Mesendoderm (in vitro differentiated cells): ENCODE results near the gene RAB11FIP3.
"Not testable (repeated sequence)": the region's sequence is repeated elsewhere in the genome, so short reads cannot be mapped to it uniquely, and the experiment has no call there.

Experiments
- DNase-seq: peaks from one replicate; pipeline ENCODE4 v3.0.0; 2013
- H2AK5ac ChIP-seq: 2 replicates; pipeline ENCODE4 v1.6.1; 2013; ENCODE audit warnings: low read length, inconsistent platforms
- H2BK120ac ChIP-seq: 2 replicates; pipeline ENCODE4 v1.6.1; 2013; ENCODE audit warnings: low read depth, mild to moderate bottlenecking, low read length, moderate library complexity, mixed read lengths
- H2BK15ac ChIP-seq: replicated peaks from 2 replicates; pipeline ENCODE4 v1.6.1; 2013; ENCODE audit warnings: low read depth, mild to moderate bottlenecking, moderate library complexity
- H2BK5ac ChIP-seq: 2 replicates; pipeline ENCODE4 v1.6.1; 2013; ENCODE audit warnings: low read length, inconsistent platforms
- H3K18ac ChIP-seq: 2 replicates; pipeline ENCODE4 v1.6.1; 2013; ENCODE audit warnings: mild to moderate bottlenecking, low read length, mixed read lengths
- H3K23ac ChIP-seq: one replicate; pipeline ENCODE4 v1.6.1; 2013; ENCODE audit warnings: low read length
- H3K27ac ChIP-seq: 2 replicates; pipeline ENCODE4 v1.5.1; 2013; ENCODE audit warnings: low read depth, mild to moderate bottlenecking, inconsistent platforms, low read length, moderate library complexity
- H3K27me3 ChIP-seq: 2 replicates; pipeline ENCODE4 v1.6.1; 2013; ENCODE audit warnings: low read length, control low read depth, mild to moderate bottlenecking, inconsistent platforms; ENCODE audit not compliant: insufficient read depth, poor library complexity
- H3K36me3 ChIP-seq: 2 replicates; pipeline ENCODE4 v1.6.1; 2013; ENCODE audit warnings: low read length, inconsistent platforms; ENCODE audit not compliant: control insufficient read depth, insufficient read depth
- H3K4ac ChIP-seq: one replicate; pipeline ENCODE4 v1.6.1; 2013; ENCODE audit warnings: low read depth, mild to moderate bottlenecking, low read length, moderate library complexity
- H3K4me1 ChIP-seq: 2 replicates; pipeline ENCODE4 v1.6.1; 2013; ENCODE audit warnings: low read depth, low read length, inconsistent platforms; ENCODE audit not compliant: control insufficient read depth
- H3K4me2 ChIP-seq: 2 replicates; pipeline ENCODE4 v1.6.1; 2013; ENCODE audit warnings: low read length
- H3K4me3 ChIP-seq: 2 replicates; pipeline ENCODE4 v1.5.1; 2013; ENCODE audit warnings: mild to moderate bottlenecking, low read length
- H3K56ac ChIP-seq: one replicate; pipeline ENCODE4 v1.6.1; 2013; ENCODE audit warnings: low read length
- H3K79me1 ChIP-seq: 2 replicates; pipeline ENCODE4 v1.6.1; 2013; ENCODE audit warnings: low read length, inconsistent platforms
- H3K79me2 ChIP-seq: 2 replicates; pipeline ENCODE4 v1.6.1; 2013; ENCODE audit warnings: mild to moderate bottlenecking, low read length; ENCODE audit not compliant: control insufficient read depth, insufficient read depth
- H3K9ac ChIP-seq: 2 replicates; pipeline ENCODE4 v1.6.1; 2013; ENCODE audit warnings: low read length, inconsistent platforms
- H4K5ac ChIP-seq: one replicate; pipeline ENCODE4 v1.6.1; 2013; ENCODE audit warnings: low read length
- H4K8ac ChIP-seq: one replicate; pipeline ENCODE4 v1.6.1; 2013; ENCODE audit warnings: low read depth, mild to moderate bottlenecking, control low read depth, low read length, moderate library complexity
- WGBS: extraction: QIAGEN DNeasy Blood & Tissue Kit; methylation state at CpG from one replicate; pipeline ENCODE4 v1.1.7; 2013; ENCODE audit warnings: low lambda C conversion rate, missing lambda C conversion rate; ENCODE audit not compliant: insufficient coverage; ENCODE audit errors: extremely low coverage; 5-methylcytosine and 5-hydroxymethylcytosine counted together

Gene RAB11FIP3

DNA sequence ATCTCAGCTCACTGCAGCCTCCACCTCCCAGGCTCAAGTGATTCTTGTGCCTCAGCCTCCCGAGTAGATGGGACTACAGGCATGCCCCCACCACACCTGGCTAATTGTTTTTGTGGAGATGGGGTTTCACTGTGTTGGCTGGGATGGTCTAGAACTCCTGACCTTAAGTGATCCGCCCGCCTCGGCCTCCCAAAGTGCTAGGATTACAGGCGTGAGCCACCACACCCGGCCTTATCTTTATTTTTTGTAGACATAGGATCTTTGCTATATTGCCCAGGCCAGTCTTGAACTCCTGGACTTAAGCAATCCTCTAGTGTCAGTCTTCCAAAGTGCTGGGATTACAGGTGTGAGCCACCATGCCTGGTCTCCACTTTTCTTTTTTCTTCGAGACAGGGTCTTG is 44.0 kb downstream of the RAB11FIP3 start:
- H3K27me3 ChIP-seq, H3K4ac ChIP-seq, H2BK120ac ChIP-seq, H3K36me3 ChIP-seq, H2AK5ac ChIP-seq, H3K23ac ChIP-seq, H3K79me2 ChIP-seq, H3K9ac ChIP-seq, H2BK5ac ChIP-seq, H3K27ac ChIP-seq, H3K4me1 ChIP-seq, H4K5ac ChIP-seq, H2BK15ac ChIP-seq, H3K18ac ChIP-seq, H3K79me1 ChIP-seq, H3K56ac ChIP-seq, H4K8ac ChIP-seq, H3K4me3 ChIP-seq, H3K4me2 ChIP-seq, DNase-seq: not testable (repeated sequence)
- no CpG with 5 or more reads among the region's 7 CpGs for WGBS

DNA sequence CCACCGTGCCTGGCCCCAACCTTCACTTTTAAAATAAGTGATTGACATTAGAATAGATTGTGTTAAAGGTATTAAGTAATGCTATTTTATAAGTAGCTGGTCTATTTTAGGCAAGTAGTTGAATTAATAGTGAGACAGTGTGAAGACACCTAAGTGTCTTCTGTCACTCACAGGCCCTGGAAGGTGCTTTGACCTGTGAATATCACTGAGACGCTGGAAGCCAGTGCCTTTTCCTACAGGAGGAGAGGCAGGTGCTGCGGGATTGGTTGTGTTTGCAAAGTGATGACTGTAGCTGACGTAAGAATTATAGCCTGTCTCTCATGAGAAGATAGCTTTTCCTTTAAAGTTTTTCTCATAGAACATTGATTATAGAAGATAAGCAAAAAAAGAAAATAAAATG is 45.0 kb downstream of the RAB11FIP3 start:
- no peak overlapping the region for H2BK120ac ChIP-seq
- no peak overlapping the region for H2AK5ac ChIP-seq
- H4K5ac ChIP-seq = no peak overlapping the region
- peaks cover 12% of the 10 kb centered on the region for H3K4me1 ChIP-seq
- H3K27ac ChIP-seq = no peak overlapping the region
- H3K56ac ChIP-seq = no peak overlapping the region
- no peak overlapping the region for H3K4me3 ChIP-seq
- H3K36me3 ChIP-seq = peaks cover 2% of the 10 kb centered on the region
- no peaks in the 10 kb centered on the region for H3K79me2 ChIP-seq
- no peak overlapping the region for H2BK15ac ChIP-seq
- no peak overlapping the region for H3K4ac ChIP-seq
- no peak overlapping the region for H2BK5ac ChIP-seq
- H3K79me1 ChIP-seq = peaks cover 8% of the 10 kb centered on the region
- H3K4me2 ChIP-seq = no peak overlapping the region
- H4K8ac ChIP-seq = no peak overlapping the region
- no peaks in the 10 kb centered on the region for H3K27me3 ChIP-seq
- H3K18ac ChIP-seq = no peak overlapping the region
- no peak for DNase-seq
- WGBS = no CpG with 5 or more reads among the region's 4 CpGs
- no peak overlapping the region for H3K23ac ChIP-seq
- H3K9ac ChIP-seq = no peak overlapping the region

DNA sequence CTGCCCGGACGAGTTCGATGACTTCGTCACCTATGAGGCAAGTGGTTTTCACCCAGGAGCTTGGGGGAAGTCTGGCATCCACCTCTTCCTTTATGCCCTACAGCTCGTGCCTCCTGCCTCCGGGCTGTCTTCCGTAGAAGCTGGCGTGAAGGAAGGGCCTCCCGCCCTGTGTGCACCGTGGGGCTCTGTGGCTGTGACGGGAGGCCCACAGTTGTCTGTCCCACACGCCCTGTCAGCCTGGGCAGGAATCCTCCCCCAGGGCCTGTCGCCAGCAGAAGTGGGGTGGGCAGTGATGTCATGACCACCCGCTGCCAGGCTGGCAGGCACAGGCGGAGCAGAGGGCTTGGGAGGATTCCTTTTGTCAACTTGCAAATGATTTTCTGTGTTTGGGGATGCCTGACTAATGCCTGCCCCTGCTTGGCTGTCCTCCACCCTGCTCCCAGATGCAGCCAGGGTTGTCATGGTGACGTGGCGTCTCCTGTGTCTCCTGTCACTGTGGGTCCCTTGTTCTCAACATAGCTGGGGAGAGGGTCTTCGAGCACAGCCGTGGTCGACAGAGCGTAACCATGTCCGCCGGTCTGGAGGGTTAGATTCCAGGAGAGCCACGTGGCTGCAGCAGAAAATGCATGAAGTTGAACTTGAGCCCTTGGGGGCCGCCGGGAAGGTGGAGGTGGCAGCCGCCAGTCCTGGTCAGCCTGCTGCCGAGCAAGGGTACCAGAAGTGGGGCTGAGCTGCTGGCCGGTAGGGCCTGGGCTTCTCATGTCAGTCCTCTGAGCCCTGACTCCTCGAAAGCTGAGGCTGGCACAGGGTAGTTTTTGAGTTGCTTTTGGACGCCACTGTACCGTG is 46.1 kb downstream of the RAB11FIP3 start:
- Histone ChIP-seq H3K36me3 (peaks cover under 1% of the 10 kb centered on the region), H3K18ac (no peak overlapping the region), H3K79me2 (no peaks in the 10 kb centered on the region), H3K27me3 (no peaks in the 10 kb centered on the region), H2AK5ac (no peak overlapping the region), H2BK5ac (no peak overlapping the region), H3K9ac (no peak overlapping the region), H3K4ac (no peak overlapping the region), H3K56ac (peak overlapping the region; percentile 65), H3K4me3 (no peak overlapping the region), H3K27ac (peak overlapping the region; percentile 51), H2BK15ac (no peak overlapping the region), H4K8ac (no peak overlapping the region), H2BK120ac (no peak overlapping the region), H3K23ac (no peak overlapping the region), H3K4me1 (peaks cover 12% of the 10 kb centered on the region), H3K79me1 (peaks cover 7% of the 10 kb centered on the region), H3K4me2 (no peak overlapping the region), H4K5ac (no peak overlapping the region)
- peak; percentile 89 for DNase-seq
- no CpG with 5 or more reads among the region's 32 CpGs for WGBS

DNA sequence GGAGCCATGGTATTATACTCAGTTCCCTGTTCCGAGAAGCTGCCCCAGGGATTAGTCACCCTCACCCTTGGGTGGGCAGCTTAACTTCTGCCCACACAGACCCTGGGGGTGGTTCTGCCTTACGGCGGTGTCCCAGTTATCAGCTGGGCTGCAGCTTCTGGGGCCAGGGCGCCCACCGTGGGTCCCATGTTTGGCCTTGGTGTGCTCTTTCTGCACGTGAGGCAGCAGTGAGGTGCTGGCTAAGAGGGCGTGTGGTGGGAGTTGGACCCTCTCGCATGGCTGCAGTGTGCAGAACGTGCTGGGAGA is 46.7 kb downstream of the RAB11FIP3 start:
- Histone ChIP-seq H3K27me3 (no peaks in the 10 kb centered on the region), H3K79me1 (peaks cover 7% of the 10 kb centered on the region), H3K4me3 (no peak overlapping the region), H2BK5ac (no peak overlapping the region), H3K27ac (no peak overlapping the region), H2AK5ac (no peak overlapping the region), H4K5ac (no peak overlapping the region), H3K23ac (no peak overlapping the region), H3K18ac (no peak overlapping the region), H3K79me2 (no peaks in the 10 kb centered on the region), H2BK120ac (no peak overlapping the region), H3K9ac (no peak overlapping the region), H2BK15ac (no peak overlapping the region), H3K4me2 (no peak overlapping the region), H3K4ac (no peak overlapping the region), H3K56ac (peak overlapping the region; percentile 9), H3K36me3 (no peaks in the 10 kb centered on the region), H3K4me1 (peaks cover 12% of the 10 kb centered on the region), H4K8ac (no peak overlapping the region)
- no CpG with 5 or more reads among the region's 9 CpGs for WGBS
- no peak for DNase-seq

DNA sequence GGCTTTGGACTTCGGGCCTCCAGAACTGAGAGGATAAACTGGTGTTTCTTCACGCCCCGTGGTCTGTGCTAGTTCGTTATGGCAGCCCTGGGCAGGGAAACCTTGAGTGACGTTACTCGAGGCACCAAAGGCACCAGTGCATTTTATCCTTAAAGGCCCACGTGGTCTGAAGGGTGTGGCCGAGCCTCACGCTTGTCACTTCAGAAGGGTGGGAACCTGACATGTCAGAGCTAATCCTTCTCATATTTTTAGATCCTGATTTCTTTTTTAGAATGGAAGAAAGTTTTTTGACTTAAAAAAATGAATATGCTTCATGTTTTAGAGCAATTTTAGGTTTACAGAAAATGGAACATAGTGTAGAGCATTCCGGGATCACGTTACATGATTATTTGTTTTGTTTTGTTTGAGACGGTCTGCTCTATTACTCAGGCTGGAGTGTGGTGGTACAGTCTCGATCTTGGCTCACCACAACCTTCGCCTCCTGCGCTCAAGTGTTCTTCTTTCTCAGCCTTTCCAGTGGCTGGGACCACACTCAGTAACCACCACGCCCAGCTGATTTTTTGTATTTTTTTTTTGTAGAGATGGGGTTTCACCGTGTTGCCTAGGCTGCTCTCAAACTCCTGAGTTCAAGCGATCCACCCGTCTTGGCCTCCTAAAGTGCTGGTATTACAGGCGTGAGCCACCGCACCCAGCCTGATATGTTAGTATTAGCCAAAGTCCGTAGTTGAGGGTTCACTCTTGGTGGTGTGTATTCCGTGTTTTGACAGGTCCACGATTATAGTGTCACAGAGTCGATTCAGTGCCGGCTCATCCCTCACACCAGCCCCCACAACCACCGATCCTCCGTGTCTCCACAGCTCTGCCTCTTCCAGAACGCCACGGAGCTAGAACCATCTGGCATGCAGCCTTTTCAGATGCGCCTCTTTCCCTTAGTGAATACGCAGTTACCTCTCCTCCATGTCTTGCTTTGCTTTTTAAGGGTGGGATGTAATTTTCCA is 47.9 kb downstream of the RAB11FIP3 start:
- Histone ChIP-seq H3K18ac (no peak overlapping the region), H3K27ac (no peak overlapping the region), H3K56ac (no peak overlapping the region), H4K8ac (no peak overlapping the region), H3K4me3 (no peak overlapping the region), H3K4ac (no peak overlapping the region), H2BK5ac (no peak overlapping the region), H4K5ac (no peak overlapping the region), H3K23ac (no peak overlapping the region), H3K9ac (no peak overlapping the region), H2AK5ac (no peak overlapping the region), H2BK15ac (no peak overlapping the region), H2BK120ac (no peak overlapping the region), H3K4me2 (no peak overlapping the region), H3K36me3 (no peaks in the 10 kb centered on the region), H3K27me3 (no peaks in the 10 kb centered on the region), H3K4me1 (peaks cover 12% of the 10 kb centered on the region), H3K79me1 (peaks cover 5% of the 10 kb centered on the region), H3K79me2 (no peaks in the 10 kb centered on the region)
- no peak for DNase-seq
- no CpG with 5 or more reads among the region's 32 CpGs for WGBS
